Measurements from ENCODE around the gene HUNK.

HUNK gene

DNA sequence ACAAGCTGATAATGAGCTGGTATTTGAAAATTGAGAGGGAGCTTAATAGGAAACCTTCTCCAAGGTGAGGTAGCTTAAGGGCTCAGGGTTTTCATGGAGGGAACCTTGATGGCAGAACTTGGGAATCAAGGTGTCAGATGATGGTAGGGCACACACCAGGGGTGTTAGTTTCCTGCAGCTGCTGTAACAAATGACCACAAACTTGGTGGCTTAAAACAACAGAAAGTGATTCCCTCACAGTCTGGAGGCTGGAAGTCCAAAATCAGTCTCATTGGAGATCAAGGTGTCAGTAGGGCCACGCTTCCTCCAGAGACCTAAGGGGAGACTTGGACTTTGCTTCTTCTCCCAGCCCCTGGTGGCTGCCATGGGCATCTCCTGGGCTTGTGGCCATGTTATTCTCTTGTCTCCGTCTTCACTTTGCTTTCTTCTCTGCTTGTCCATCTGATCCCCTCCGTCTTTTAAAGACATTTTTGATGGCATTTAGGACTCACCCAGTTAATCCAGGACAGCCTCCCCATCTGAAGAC lies 45.5 kb downstream of the HUNK start:
- Histone ChIP-seq H3F3A (ENCODE audit: control insufficient read depth, insufficient read depth) (no peaks in the 10 kb centered on the region), H3K4me2 (ENCODE audit: low read length) (no peak overlapping the region), H3K36me3 (ENCODE audit: control insufficient read depth, low read length) (no peaks in the 10 kb centered on the region), H3K9me3 (ENCODE audit: control insufficient read depth, insufficient read depth, low read length) (no peaks in the 10 kb centered on the region), H4K20me1 (ENCODE audit: control insufficient read depth, insufficient read depth, low read depth, low read length) (no peaks in the 10 kb centered on the region), H3K27ac (ENCODE audit: low read depth, low read length) (no peak overlapping the region), H3K4me1 (ENCODE audit: control insufficient read depth, low read length) (no peaks in the 10 kb centered on the region), H3K27me3 (ENCODE audit: control insufficient read depth, low read length) (no peaks in the 10 kb centered on the region), H3K9me2 (replicated peaks; ENCODE audit: control insufficient read depth, low read length) (no peaks in the 10 kb centered on the region), H3K79me2 (ENCODE audit: control insufficient read depth, low read length) (no peaks in the 10 kb centered on the region), H3K4me3 (ENCODE audit: low read length) (no peak overlapping the region)
- TF ChIP-seq, protein P1, sequence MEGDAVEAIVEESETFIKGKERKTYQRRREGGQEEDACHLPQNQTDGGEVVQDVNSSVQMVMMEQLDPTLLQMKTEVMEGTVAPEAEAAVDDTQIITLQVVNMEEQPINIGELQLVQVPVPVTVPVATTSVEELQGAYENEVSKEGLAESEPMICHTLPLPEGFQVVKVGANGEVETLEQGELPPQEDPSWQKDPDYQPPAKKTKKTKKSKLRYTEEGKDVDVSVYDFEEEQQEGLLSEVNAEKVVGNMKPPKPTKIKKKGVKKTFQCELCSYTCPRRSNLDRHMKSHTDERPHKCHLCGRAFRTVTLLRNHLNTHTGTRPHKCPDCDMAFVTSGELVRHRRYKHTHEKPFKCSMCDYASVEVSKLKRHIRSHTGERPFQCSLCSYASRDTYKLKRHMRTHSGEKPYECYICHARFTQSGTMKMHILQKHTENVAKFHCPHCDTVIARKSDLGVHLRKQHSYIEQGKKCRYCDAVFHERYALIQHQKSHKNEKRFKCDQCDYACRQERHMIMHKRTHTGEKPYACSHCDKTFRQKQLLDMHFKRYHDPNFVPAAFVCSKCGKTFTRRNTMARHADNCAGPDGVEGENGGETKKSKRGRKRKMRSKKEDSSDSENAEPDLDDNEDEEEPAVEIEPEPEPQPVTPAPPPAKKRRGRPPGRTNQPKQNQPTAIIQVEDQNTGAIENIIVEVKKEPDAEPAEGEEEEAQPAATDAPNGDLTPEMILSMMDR (IDR thresholded peaks at IDR 0.05; ENCODE audit: low read depth, low read length, poor library complexity, severe bottlenecking): no peak
- TF ChIP-seq EZH2phosphoT487 (IDR thresholded peaks at IDR 0.05; ENCODE audit: borderline replicate concordance, low read length): no peak

DNA sequence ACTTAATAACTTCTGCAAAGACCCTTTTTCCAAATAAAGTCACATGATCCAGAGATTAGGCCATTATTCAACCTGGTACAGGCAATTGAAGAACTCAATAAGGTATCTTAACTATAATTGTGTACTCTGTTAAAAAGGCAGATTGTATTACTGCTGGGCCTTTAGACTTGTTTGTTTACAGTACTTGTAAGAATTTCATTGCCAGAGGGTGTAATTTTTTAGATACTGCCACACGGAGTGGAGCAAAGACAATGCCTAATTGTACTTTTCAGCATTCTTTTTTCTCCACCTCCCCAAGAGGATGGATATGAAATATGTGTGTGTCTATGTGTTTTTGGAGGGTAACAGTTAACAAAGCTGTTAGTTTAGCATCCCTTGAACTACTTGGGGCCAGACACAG lies 47.5 kb downstream of the HUNK start:
- no peaks in the 10 kb centered on the region for H4K20me1 ChIP-seq (ENCODE audit: control insufficient read depth, insufficient read depth, low read depth, low read length)
- H3K36me3 ChIP-seq (ENCODE audit: control insufficient read depth, low read length): no peaks in the 10 kb centered on the region
- no peaks in the 10 kb centered on the region for H3K9me3 ChIP-seq (ENCODE audit: control insufficient read depth, insufficient read depth, low read length)
- no peaks in the 10 kb centered on the region for H3F3A ChIP-seq (ENCODE audit: control insufficient read depth, insufficient read depth)
- H3K4me3 ChIP-seq (ENCODE audit: low read length): no peak overlapping the region
- H3K4me2 ChIP-seq (ENCODE audit: low read length): no peak overlapping the region
- no peaks in the 10 kb centered on the region for H3K9me2 ChIP-seq (replicated peaks; ENCODE audit: control insufficient read depth, low read length)
- TF ChIP-seq EZH2phosphoT487 (IDR thresholded peaks at IDR 0.05; ENCODE audit: borderline replicate concordance, low read length): no peak
- TF ChIP-seq, protein P1 (IDR thresholded peaks at IDR 0.05; ENCODE audit: low read depth, low read length, poor library complexity, severe bottlenecking): no peak
- no peaks in the 10 kb centered on the region for H3K27me3 ChIP-seq (ENCODE audit: control insufficient read depth, low read length)
- no peaks in the 10 kb centered on the region for H3K79me2 ChIP-seq (ENCODE audit: control insufficient read depth, low read length)
- H3K4me1 ChIP-seq (ENCODE audit: control insufficient read depth, low read length): no peaks in the 10 kb centered on the region
- H3K27ac ChIP-seq (ENCODE audit: low read depth, low read length): no peak overlapping the region

DNA sequence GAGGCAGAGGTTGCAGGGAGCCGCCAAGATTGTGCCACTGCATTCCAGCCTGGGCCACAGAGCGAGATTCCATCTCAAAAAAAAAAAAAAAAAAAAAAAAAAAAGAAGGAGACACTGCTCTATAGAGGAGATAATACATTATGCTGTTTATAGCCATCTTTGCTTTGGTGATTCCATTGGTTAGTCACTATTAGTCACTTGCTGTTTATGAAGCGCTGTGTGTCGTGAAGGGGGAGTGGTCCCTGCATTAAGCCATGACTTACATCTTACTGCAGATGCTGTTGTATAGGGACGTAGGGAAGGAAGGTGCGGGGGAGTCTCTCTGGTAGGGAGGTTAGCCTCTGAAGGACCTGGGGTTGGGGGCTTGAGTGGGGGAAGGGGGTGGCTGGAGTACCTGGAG lies 48.3 kb downstream of the HUNK start:
- H3F3A ChIP-seq (ENCODE audit: control insufficient read depth, insufficient read depth): no peaks in the 10 kb centered on the region
- H3K4me3 ChIP-seq (ENCODE audit: low read length): no peak overlapping the region
- H3K27me3 ChIP-seq (ENCODE audit: control insufficient read depth, low read length): no peaks in the 10 kb centered on the region
- H3K36me3 ChIP-seq (ENCODE audit: control insufficient read depth, low read length): no peaks in the 10 kb centered on the region
- no peaks in the 10 kb centered on the region for H4K20me1 ChIP-seq (ENCODE audit: control insufficient read depth, insufficient read depth, low read depth, low read length)
- H3K9me3 ChIP-seq (ENCODE audit: control insufficient read depth, insufficient read depth, low read length): no peaks in the 10 kb centered on the region
- no peak overlapping the region for H3K4me2 ChIP-seq (ENCODE audit: low read length)
- no peaks in the 10 kb centered on the region for H3K79me2 ChIP-seq (ENCODE audit: control insufficient read depth, low read length)
- TF ChIP-seq, protein P1 (IDR thresholded peaks at IDR 0.05; ENCODE audit: low read depth, low read length, poor library complexity, severe bottlenecking): no peak
- no peak for TF ChIP-seq EZH2phosphoT487 (IDR thresholded peaks at IDR 0.05; ENCODE audit: borderline replicate concordance, low read length)
- H3K4me1 ChIP-seq (ENCODE audit: control insufficient read depth, low read length): no peaks in the 10 kb centered on the region
- no peaks in the 10 kb centered on the region for H3K9me2 ChIP-seq (replicated peaks; ENCODE audit: control insufficient read depth, low read length)
- H3K27ac ChIP-seq (ENCODE audit: low read depth, low read length): no peak overlapping the region

Data from DOHH2 (cell line).